GM21423 (cell line): ENCODE measurements around the gene E2F1.

Experiments
- ATAC-seq: cut with Tn5 transposase; IDR thresholded peaks from one replicate; pipeline ENCODE4 v1.9.1; 2021; ENCODE audit warnings: mild to moderate bottlenecking, moderate library complexity; ENCODE audit not compliant: unreplicated experiment

Gene E2F1

DNA sequence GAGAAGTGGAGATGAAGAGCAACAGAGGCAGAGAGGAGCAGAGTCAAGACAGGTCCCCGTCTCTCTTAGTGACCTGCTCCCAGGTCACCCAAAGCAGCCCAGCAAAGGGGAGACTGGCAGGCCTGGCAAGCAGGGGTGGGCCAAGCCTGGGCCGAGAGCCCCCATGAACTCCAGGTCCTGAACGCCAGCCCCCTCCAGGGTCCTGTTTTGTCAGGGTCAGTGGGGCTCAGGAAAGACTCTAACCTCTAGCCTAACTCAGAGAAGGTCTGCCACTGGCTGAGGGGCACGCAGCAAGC is 13.1 kb downstream of the E2F1 start:
- no peak for ATAC-seq

DNA sequence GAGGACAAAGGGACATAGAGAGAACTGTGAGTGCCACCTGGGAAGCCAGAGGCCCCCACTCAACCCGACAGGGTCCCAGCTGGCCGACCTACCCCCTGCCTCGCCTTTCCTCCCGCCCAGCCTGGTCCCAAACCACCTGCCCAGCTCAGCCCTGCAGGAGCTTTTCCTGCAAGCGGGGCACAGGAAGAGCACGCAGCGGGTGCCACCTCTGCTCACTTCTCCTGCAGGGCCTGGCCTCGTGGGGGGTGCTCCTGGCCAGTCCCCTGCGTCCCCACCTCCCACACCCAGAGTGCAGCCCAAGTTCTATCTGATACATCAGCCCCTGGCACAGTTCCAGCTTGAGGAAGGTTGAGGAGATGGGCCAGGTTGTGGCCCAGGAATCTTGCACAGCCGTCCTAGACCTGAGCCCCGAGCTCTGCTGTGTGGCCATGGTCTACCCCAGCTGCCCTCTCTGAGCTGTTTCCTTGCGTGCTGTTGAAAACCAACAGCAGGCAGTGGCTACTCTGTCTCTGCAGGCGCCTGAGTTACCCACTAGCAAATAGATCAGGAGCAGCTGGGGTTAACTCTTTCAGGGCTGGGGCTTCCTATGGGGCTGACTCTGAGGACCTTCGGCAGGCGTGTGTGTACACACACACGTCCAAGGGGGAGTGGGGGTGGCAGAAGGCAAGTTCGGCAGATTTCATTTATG is 13.6 kb downstream of the E2F1 start:
- no peak for ATAC-seq

DNA sequence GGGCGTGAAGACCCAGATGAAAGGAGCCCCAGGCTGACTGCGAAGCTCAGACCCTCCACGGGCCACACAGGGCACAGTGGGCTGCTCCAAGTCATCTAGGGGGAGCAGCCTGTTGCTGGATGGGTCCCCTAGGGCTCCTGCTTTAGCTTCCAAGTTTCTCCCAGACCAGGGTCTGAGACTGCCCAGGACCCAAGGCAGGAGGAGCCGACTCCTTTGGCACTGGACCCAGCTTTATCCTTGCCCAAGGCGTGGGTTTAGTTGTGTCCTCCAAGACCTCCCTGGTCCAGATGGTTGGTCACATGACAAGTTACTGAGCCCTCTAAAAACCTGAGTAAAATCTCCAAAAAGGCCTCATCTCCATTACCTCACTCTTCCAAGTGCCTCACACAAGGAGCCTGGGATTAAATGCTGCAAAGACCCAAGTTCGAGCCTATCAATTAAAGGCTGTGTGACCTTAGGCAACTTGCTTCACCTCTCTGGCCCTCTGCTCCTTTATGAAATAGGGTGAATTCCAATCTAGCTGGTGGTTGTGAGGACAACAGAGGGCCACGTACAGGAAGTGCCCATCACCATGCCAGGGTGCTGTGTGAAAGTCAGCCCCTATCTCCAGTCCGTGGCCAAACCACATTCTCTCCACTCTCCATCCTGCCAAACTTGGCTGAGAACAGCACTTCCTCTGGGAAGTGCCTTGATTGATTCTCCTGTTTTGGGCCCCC is 14.5 kb downstream of the E2F1 start:
- no peak for ATAC-seq

DNA sequence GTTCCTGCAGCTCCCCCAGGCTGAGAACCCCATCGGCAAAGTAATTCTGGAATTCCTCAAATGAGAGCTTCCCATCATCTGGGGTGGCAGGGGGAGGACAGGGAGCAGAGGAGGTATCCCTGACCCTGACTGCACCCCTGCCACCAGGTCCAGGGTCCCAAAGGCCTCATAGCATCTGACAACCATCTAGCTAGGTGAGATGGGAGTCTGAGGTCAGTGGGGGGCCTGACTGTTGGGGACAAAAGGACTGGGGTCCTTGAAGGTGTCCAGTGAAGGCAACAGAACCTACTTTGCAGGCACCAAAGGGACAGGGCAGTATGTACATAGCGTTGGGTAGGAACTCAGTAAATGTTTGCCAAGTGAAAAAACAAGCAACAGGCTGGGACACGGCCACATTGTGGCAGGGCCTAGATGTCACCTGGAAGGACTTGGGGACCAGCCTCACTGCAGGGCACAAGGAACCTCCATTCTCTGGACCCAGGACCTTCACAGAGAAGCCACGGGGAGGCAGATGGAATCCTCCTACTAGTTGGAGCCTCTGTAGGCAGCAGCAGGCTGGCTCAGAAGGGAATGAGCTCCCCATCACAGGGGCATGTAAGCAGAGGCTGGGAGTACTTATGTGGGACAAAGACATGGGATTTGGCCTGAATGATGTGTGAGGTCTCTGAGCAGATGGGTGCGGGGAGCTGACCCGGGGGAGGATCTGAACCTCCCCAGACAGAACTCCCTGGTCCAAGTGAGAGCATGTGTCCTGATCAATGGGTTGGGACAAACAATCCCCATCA is 15.3 kb downstream of the E2F1 start:
- no peak for ATAC-seq

DNA sequence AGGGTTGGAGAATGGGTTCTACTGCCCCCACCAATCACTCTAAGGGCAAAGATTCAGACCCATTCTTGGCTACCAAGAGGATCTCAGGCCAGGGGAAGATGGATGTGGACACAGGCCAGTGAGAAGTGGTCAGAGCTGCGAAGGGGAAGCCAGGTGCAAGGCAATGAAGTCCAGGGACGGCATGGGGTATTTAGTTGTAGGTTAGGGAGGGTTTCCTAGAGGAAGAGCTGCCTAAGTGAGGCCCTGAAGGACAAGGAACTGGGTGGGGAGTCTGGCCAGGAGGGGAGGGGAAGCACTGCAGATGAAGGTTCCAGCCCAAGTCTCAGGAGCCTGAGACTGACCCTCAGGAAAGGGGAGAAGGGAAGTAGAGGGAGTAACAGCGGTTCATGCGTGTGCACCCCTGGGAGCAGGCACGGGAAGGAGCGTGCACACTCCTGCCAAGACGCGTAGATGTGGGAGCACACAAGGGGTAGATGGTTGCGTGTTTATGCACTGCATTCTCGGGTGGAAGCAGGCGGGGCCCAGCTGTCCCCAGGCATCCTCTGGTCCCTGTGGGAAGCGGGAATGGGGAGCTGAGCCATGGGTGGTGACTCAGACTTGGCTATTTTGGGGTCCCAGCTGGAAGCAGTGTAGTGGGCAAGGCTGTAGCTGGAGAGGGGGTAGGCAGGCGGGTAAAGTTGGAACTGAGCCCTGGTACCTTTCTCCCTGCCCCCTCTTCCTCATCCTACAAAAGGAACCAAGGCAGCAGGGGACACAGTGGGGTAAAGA is 16.1 kb downstream of the E2F1 start:
- ATAC-seq, result no peak

DNA sequence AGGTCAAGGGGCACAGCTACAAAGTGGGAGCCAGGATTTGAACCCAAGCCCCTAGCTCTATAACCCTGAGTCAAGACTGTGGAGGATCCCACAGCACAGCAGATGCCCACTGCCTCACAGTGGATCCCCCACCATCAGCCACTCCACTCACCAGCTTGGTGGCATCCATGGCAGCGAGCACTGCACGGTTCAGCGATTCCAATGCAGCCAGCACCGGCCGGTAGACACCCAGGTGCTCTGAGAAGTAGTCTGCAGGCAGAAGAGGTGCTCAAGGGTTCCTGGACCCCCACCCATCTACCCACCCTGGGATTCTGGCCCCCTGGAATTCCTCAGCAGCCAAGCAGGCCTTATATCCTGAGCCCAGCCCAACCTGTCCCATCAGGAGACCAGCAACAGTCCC is 17.0 kb downstream of the E2F1 start:
- ATAC-seq, result no peak

DNA sequence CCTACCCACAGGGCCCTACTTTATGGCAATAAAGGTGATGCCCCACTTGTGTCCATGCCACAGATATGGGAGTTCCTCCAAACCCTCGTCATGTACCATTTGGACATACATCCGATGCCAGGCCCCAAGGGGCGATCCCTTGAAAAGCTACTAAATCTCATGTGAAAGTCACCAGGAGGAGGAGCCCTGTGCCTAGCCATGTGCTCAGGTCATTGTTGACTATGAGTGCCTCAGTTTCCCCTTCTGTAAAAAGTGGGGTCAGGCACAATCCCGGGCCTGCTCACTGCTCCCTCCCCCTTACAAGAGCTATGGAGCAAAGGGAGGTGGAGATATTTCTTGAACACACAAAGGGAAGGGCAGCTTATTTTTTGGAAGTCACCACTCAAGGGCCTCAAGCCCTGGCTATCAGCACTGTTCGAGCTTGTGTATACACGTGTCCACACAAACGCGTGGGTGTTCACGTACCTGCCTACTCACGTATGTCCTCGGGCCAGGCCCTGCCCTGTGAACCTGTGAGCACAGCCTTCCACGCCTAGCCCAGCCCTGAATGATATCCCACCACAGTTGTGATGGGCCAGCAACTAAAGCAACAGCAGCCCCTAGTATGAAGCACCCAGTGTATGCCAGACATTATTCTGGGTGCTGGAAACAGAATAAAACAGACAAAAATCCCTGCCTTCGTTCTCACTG is 17.6 kb downstream of the E2F1 start:
- ATAC-seq, result no peak

DNA sequence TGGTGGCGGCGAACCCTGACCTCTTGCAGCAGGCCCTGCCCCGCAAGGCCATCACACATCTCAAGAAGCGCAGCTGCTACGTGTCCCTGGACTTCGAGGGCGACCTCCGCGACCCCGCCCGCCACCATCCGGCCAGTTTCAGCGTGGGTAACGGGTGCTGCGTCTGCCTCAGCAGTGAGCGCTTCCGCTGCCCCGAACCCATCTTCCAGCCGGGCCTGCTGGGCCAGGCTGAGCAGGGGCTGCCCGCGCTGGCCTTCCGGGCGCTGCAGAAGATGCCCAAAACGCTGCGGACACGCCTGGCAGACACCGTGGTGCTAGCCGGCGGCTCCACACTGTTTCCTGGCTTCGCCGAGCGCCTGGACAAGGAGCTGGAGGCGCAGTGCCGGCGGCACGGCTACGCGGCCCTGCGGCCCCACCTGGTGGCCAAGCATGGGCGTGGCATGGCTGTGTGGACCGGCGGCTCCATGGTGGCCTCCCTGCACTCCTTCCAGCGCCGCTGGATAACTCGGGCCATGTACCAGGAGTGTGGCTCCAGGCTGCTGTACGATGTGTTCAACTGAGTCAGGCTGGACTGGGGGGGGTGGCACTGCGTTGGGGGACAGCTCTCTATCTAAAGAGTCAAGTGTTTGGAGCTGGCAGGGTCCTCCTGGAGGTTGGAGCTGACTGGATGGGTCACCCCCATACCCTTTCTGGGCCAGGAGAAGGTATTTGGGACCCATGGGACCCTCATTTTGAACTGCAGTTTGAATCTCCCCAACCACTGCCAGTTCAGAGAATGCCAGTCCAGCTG is 18.3 kb downstream of the E2F1 start:
- ATAC-seq, result no peak

DNA sequence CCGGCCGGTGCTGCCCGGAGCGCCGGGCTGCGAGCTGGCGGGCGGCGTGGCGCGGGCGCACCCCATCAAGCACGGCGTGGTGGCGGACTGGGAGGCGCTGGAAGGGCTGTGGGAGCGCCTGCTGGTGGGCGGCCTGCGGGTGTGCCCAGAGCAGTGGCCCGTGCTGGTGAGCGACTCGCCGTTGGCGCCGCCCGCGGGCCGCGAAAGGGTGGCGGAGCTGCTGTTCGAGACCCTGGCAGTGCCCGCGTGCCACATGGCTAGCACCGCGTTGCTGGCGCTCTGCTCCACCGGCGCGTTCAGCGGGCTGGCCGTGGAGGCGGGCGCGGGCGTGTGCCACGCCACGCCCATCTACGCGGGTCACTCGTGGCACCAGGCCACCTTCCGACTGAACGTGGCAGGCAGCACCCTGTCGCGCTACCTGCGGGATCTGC is 18.9 kb downstream of the E2F1 start:
- peak; percentile 5 for ATAC-seq

DNA sequence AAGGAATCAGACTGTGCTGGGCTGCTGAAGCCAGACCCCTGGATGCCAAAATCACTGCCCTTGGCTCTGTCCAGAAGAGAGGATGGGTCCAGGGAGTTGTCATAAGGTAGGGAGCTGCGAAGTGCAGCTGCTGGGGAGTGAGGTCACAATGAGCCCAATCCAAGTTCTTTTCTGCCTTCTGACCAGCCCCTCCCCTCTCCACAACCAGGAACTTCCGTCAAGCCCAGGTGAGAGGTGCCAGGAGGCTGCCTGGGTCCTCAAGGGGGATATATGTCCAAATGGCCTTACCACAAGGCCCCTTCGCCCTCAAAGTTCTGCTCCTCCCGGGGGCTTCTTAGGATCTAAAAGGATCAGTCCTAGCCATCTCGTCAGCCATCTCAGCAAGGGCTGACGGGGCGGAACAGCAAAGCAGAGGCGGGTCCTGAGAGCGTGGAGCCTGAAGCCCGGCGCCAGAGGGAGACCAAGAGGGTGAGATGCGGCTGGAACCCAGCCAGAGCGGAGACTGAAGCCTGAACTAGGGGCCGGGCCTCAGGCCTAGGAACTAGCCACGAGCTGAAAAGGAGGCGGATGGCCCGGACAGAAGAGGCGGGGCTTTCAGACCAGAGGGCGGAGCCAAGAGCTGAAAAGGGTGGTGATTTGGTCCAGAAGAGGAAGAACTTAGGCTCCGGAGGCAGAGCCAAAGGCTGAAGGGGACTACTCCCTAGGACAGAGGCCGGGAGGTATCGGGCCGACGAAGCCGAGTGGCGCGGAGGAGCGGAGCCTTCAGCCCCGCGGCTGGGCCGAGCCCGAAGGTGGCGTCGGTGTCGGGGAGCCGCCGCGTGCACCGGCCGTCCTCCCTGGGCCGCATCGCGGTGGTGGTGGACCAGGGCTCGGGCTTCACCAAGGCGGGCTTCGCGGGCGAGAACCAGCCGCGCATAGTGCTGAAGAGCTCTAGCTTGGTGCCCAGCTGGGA is 19.6 kb downstream of the E2F1 start, which contains the start of gene ACTL10:
Gene ACTL10 (plus strand): TSS at position 651 of the 952 bp plus-strand sequence. CDS start 555 bp downstream, outside the sequence.
- peak; percentile 63 for ATAC-seq

DNA sequence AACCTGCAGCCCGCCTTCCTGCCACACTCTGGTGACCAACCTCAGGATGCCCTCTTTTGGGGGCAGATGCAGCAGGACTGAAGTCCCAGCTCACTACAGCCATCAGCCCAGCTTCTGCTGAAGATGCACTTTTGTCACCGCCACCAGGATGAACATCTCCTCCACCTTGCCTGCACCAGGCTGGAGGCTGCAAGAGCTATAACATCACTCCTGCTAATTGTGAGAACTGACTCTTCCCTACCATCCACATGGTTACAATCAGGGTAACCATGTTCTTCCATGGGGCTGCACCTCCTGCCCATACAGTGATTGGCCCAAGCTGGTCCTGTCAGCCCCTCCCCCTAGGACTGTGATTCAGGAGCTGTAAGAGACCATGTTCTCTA is 21.4 kb downstream of the E2F1 start:
- ATAC-seq, result no peak

DNA sequence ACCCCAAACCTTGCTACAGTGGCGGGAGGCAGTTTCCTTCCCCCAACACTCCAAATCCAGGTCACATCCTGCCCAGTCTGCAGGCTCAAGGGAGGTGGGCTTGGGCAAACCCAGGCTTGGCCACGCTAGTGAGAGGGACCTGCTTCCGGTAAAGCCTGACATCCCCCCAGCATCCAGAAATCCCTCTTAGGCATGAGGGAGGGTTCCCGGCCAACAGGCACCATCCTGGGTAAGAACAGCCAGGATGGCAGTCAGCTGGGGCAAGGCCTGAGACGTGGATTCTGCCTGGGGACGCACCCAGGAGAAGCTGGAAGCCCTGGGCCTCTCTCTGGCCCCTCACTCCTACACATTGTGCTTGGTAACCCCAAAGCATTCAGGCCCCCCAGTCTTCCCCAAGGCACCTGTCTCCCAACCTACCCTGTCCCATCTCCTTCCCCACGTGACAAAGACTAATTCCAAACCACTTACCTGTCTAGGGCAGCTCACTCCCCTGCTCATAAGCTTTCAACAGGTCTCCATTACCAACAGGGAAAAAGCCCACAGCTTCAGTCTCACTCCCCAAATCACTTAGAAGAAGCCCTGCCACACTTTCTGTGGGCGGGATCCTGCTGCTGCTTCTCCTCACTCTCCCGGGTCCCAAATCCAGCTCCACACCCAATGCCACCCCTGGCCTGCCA is 22.0 kb downstream of the E2F1 start:
- ATAC-seq, result no peak

DNA sequence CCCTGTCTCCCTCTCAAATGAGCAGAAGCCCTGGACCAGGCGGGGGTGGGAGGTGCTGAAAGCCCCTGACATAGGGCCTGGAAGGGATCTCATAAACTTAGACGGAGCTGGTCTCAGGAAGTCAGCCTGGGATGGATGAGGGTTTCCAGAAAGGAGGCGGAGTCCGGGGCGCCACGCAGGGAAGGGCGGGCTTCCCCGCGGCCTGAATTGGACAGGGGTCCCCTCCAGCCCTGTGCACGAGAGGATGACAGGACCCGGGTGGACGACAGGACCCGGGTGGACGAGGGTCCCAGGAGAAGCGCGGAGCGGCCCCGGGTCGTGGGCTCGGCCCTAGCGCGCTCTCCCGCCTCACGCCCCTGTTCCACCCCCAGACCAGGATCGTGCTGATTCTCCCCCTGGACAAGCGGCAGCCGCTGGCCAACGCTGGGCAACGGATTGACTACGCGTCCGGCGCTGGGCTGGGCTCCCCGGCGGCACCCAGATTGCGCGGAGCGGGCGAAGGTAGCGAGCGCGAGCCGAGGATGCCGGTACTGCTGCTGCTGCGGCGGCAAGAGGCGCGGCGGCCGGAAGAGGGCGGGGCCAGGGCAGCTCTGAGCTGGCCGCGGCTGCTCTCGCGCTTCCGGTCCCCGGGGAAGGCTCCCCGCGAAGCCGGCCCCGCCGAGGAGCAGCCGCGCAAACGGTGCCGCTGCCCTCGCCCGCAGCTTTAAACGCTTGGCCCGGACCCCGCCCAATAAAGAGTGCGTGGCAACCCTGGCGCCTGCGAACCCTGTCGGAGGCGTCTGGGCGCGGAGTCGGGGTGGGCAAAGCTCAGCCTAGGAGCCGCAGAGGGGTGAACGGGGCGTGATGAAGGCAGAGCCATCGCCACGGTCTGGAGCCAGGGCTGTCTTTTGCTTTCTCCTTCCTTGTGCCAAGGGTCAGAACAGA is 22.8 kb downstream of the E2F1 start:
- ATAC-seq, result peak; percentile 50

DNA sequence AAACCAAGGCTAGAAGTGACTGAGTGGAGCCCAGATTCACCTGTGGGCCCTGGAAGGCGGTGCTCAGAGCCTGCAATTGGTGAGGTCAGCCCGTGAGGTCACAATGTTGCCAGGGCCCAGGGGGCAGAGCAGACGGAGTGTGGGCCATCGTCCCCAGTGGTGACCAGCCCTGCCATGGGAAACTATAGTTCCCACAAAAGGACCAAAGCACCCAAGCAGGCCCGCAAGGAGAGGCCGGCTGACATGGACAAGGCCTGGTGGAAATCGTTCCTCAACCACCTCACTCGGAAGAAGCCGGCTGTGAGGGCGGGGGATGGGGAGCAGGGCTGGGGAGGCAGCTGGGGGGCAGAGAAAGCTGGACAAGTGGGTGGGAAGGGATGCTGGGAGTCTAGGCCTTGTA is 24.0 kb downstream of the E2F1 start, which contains the start of gene C20orf144:
Gene C20orf144 (plus strand): TSS at position 156 of the 400 bp plus-strand sequence. CDS start 19 bp downstream, at position 175.
- ATAC-seq, result no peak

DNA sequence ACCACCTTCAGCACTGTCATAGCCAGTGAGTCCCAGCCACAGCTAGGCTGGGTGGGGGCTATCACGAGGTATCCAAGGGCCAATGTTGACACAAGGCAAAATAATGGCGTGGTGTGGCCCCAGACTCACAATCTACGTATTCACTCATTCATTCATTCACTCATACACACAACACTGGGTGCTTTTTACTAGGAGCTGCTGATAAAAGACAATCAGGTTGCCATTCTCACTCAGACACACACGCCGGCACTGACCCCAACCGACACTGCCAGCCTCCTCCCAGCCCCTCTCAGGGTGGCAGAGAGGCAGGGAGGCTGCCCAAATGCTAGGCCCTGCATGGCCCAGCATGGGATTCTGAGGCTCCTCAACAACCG is 25.5 kb downstream of the E2F1 start:
- ATAC-seq, result no peak

DNA sequence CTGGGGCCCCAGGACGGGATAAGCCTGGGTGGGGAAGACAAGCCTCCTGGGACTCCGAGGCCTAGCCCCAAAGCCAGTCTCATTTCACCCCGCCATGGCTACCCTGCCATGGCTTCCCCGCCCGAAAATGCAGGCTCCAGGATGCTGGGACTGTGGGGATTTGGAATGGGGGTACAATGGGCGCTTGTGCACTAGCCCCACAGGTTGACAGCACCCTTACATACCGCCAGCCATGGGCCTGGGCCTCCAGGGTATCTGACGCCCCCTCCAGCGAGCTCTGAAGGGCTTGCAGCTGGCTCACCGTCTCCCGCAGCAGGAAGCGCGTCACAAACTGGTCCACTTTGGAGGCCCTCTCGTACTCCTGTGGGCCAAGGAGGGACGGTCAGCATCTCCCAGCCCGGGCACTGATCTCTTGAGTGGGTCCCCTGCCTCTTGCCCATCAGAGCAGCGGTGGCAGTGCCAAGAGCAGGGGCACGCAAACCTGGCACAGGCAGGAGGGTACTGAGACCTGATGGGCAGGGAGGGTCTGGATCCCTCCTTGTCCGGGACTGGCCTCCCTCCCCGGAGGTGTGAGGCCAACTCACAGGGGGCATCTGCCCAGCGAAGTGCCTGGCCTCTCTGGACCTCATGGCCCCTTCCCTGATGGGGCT is 26.0 kb downstream of the E2F1 start:
- no peak for ATAC-seq
